OCI-LY1 (cell line): ENCODE measurements around the gene TSEN2.

Experiments used
- H2AFZ ChIP-seq: fragments of 200-600 bp; sonication (generic), shearing (Covaris generic); 2 replicates; pipeline ENCODE4 v1.6.0; 2014; ENCODE audit warnings: antibody characterized with exemption, mild to moderate bottlenecking, low read length
- H3F3A ChIP-seq: fragments of 200-600 bp; sonication (generic), shearing (Covaris generic); 2 replicates; pipeline ENCODE4 v1.6.0; 2014; ENCODE audit warnings: mild to moderate bottlenecking, antibody characterized with exemption, low read length, moderate library complexity; ENCODE audit not compliant: insufficient read depth
- H3K27ac ChIP-seq: fragments of 200-600 bp; sonication (generic); 2 replicates; pipeline ENCODE4 v1.5.1; 2014; ENCODE audit warnings: low read length, mixed run types, mild to moderate bottlenecking, low read depth; ENCODE audit not compliant: poor library complexity, severe bottlenecking
- H3K27me3 ChIP-seq: fragments of 200-600 bp; sonication (generic); 2 replicates; pipeline ENCODE4 v1.6.0; 2014; ENCODE audit warnings: antibody characterized with exemption, mild to moderate bottlenecking, low read length, moderate library complexity; ENCODE audit not compliant: insufficient read depth
- H3K36me3 ChIP-seq: fragments of 200-600 bp; sonication (generic); 2 replicates; pipeline ENCODE4 v1.6.1; 2014; ENCODE audit warnings: mild to moderate bottlenecking, antibody characterized with exemption, low read length, moderate library complexity, mixed read lengths; ENCODE audit not compliant: insufficient read depth
- H3K4me1 ChIP-seq: fragments of 200-600 bp; sonication (generic); 2 replicates; pipeline ENCODE4 v1.5.1; 2014; ENCODE audit warnings: mild to moderate bottlenecking, low read length, moderate library complexity; ENCODE audit not compliant: insufficient read depth, severe bottlenecking
- H3K4me2 ChIP-seq: fragments of 200-600 bp; sonication (generic), shearing (Covaris generic); 2 replicates; pipeline ENCODE4 v1.6.1; 2014; ENCODE audit warnings: low read length
- H3K4me3 ChIP-seq: fragments of 200-600 bp; sonication (generic); 2 replicates; pipeline ENCODE4 v1.5.1; 2014; ENCODE audit warnings: low read length, low read depth, mild to moderate bottlenecking, mixed read lengths; ENCODE audit not compliant: poor library complexity, severe bottlenecking
- H3K79me2 ChIP-seq: fragments of 200-600 bp; shearing (Covaris generic); 2 replicates; pipeline ENCODE4 v1.6.1; 2016; ENCODE audit warnings: mixed run types, low read length, mixed read lengths; ENCODE audit not compliant: insufficient read depth
- H3K9ac ChIP-seq: fragments of 200-600 bp; sonication (generic), shearing (Covaris generic); 2 replicates; pipeline ENCODE4 v1.6.1; 2014; ENCODE audit warnings: mild to moderate bottlenecking, low read length, mixed read lengths
- H3K9me2 ChIP-seq: fragments of 200-600 bp; sonication (generic), shearing (Covaris generic); 2 replicates; pipeline ENCODE4 v1.6.1; 2014; ENCODE audit warnings: low read depth, mild to moderate bottlenecking, low read length, mixed read lengths
- H3K9me3 ChIP-seq: fragments of 200-600 bp; shearing (Covaris generic); 2 replicates; pipeline ENCODE4 v1.6.1; 2014; ENCODE audit warnings: low read length, mixed read lengths
- H4K20me1 ChIP-seq: fragments of 200-600 bp; sonication (generic), shearing (Covaris generic); 2 replicates; pipeline ENCODE4 v1.6.0; 2016; ENCODE audit warnings: mild to moderate bottlenecking, low read length; ENCODE audit not compliant: insufficient read depth
- EZH2 ChIP-seq: fragments of 200-600 bp; sonication (generic), shearing (Covaris generic); IDR thresholded peaks from 2 replicates; pipeline ENCODE4 v1.8.0; 2017; ENCODE audit warnings: borderline replicate concordance, mixed run types, mild to moderate bottlenecking, antibody characterized with exemption, low read length, moderate library complexity, mixed read lengths
- TF ChIP-seq, protein P1 (sequence below): fragments of 200-600 bp; sonication (generic), shearing (Covaris generic); IDR thresholded peaks from 2 replicates; pipeline ENCODE4 v1.5.1; 2017; ENCODE audit warnings: mild to moderate bottlenecking, antibody characterized with exemption, low read length, moderate library complexity, mixed read lengths

Gene TSEN2

GRCh38 chr3:12503126-12503957 lies 19.1 kb downstream of the TSEN2 start:
- Histone ChIP-seq H3K27ac (no peak overlapping the region), H3K4me3 (no peak overlapping the region)

GRCh38 chr3:12506201-12506709 lies 22.0 kb downstream of the TSEN2 start:
- H3K36me3 ChIP-seq = peaks cover 31% of the 10 kb centered on the region
- H3K79me2 ChIP-seq = no peaks in the 10 kb centered on the region
- no peaks in the 10 kb centered on the region for H3F3A ChIP-seq
- H3K9me2 ChIP-seq = no peaks in the 10 kb centered on the region
- H2AFZ ChIP-seq = no peak overlapping the region
- TF ChIP-seq, protein P1, sequence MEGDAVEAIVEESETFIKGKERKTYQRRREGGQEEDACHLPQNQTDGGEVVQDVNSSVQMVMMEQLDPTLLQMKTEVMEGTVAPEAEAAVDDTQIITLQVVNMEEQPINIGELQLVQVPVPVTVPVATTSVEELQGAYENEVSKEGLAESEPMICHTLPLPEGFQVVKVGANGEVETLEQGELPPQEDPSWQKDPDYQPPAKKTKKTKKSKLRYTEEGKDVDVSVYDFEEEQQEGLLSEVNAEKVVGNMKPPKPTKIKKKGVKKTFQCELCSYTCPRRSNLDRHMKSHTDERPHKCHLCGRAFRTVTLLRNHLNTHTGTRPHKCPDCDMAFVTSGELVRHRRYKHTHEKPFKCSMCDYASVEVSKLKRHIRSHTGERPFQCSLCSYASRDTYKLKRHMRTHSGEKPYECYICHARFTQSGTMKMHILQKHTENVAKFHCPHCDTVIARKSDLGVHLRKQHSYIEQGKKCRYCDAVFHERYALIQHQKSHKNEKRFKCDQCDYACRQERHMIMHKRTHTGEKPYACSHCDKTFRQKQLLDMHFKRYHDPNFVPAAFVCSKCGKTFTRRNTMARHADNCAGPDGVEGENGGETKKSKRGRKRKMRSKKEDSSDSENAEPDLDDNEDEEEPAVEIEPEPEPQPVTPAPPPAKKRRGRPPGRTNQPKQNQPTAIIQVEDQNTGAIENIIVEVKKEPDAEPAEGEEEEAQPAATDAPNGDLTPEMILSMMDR = no peak
- TF ChIP-seq EZH2 = no peak
- no peaks in the 10 kb centered on the region for H4K20me1 ChIP-seq
- no peak overlapping the region for H3K9ac ChIP-seq
- no peak overlapping the region for H3K4me2 ChIP-seq
- no peaks in the 10 kb centered on the region for H3K9me3 ChIP-seq
- no peaks in the 10 kb centered on the region for H3K4me1 ChIP-seq
- H3K4me3 ChIP-seq = no peak overlapping the region
- H3K27me3 ChIP-seq = no peaks in the 10 kb centered on the region
- H3K27ac ChIP-seq = no peak overlapping the region

More at GRCh38 chr3:12503126-12503957, 19.1 kb downstream of the TSEN2 start:
- no peak overlapping the region for H2AFZ ChIP-seq
- H3K27me3 ChIP-seq = no peaks in the 10 kb centered on the region
- no peak overlapping the region for H3K9ac ChIP-seq
- H3K9me2 ChIP-seq = no peaks in the 10 kb centered on the region
- no peaks in the 10 kb centered on the region for H3K4me1 ChIP-seq
- no peak overlapping the region for H3K4me2 ChIP-seq
- H3K9me3 ChIP-seq = no peaks in the 10 kb centered on the region
- H3K36me3 ChIP-seq = peaks cover 57% of the 10 kb centered on the region
- no peak for TF ChIP-seq EZH2
- TF ChIP-seq, protein P1 = no peak
- no peaks in the 10 kb centered on the region for H3F3A ChIP-seq
- H4K20me1 ChIP-seq = no peaks in the 10 kb centered on the region
- no peaks in the 10 kb centered on the region for H3K79me2 ChIP-seq

DNA sequence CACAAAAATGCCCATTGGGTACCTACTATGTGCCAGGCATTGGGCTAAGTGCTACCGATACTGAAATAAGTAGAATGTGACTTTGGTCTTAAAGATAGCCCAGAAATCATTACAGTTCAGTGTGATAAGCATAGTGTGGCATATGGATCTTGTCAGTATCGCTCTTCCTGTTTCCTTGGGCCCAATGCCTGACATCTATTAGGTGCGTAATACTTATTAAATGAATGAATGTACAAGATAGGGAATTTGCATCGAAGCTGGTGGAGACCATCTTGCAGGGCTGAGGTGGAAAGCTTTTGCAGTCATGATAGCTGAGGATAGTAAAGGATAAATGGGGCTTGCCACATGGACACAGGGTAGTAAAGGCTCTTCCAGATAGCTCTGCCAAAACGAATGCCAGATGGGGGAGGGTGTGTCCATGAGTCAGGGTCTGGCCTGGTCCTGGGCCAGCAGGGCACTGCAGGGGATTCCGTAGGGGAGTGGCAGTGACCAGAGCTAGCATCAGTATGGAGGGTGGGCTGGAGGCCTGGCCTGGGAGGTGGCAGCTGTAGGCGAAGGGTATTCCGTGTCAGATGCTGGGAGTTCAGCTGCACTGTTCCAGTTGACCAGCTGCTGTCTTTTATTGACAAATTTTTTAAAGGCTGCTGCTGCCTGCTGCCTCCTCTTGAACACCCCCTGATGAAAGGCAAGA lies 23.5 kb downstream of the TSEN2 start:
- Histone ChIP-seq H2AFZ (no peak overlapping the region), H3K4me1 (no peaks in the 10 kb centered on the region), H3K27ac (no peak overlapping the region), H3K9ac (no peak overlapping the region), H3K36me3 (peaks cover 31% of the 10 kb centered on the region), H3K4me3 (no peak overlapping the region), H3K9me3 (no peaks in the 10 kb centered on the region), H3K79me2 (no peaks in the 10 kb centered on the region), H3K9me2 (no peaks in the 10 kb centered on the region), H3F3A (no peaks in the 10 kb centered on the region), H3K27me3 (no peaks in the 10 kb centered on the region), H3K4me2 (no peak overlapping the region), H4K20me1 (no peaks in the 10 kb centered on the region)
- TF ChIP-seq, protein P1 = no peak
- no peak for TF ChIP-seq EZH2
